B cell (primary cell): ENCODE measurements around the gene ETV6. TPM values are rescaled to one million over a fixed set of nuclear protein-coding genes. Genes with fewer than 3 reads are reported as not detected.

ENCODE experiments used
- ATAC-seq: fragments of 200-7000 bp; cut with Tn5 transposase; one replicate; pipeline ENCODE4 v1.10.0; 2021; ENCODE audit warnings: low read depth, mild to moderate bottlenecking, moderate number of reproducible peaks, moderate library complexity
- CTCF ChIA-PET: fragments of 350-600 bp; sonication (Branson Sonifier 250); formaldehyde crosslinking; loops from one replicate; lab custom pipeline; 2021; ENCODE audit warnings: antibody characterized with exemption, inconsistent platforms; lab: Charles Lee
- POLR2A ChIA-PET: fragments of 350-600 bp; sonication (Branson Sonifier 250); formaldehyde crosslinking; loops from one replicate; lab custom pipeline; 2021; ENCODE audit warnings: antibody characterized with exemption; lab: Charles Lee
- DNase-seq: peaks from one replicate; pipeline ENCODE4 v3.0.0; 2013
- H2AFZ ChIP-seq: 2 replicates; pipeline ENCODE4 v1.6.1; 2012; ENCODE audit warnings: mild to moderate bottlenecking, low read depth, low read length; ENCODE audit not compliant: insufficient read depth, poor library complexity, severe bottlenecking
- H3K27ac ChIP-seq, 2 donors: 1 replicate in 1 of 2; 2 replicates in 1 of 2; pipeline ENCODE4 v1.5.1; 2012 to 2013; ENCODE audit warnings: low read length in 2 of 2, mild to moderate bottlenecking in 2 of 2, moderate library complexity in 1 of 2
- H3K27me3 ChIP-seq, 4 experiments: fragments of 200-600 bp in 1 of 4; sonication (generic) in 1 of 4; replicated peaks in 1 of 4; 1 replicate in 2 of 4; 2 replicates in 2 of 4; pipeline versions ENCODE4 v1.6.1 to v1.7.0; 2013 to 2016; ENCODE audit warnings: low read length in 3 of 4, mild to moderate bottlenecking in 2 of 4, mixed read lengths in 1 of 4, moderate library complexity in 1 of 4; ENCODE audit not compliant: insufficient read depth in 4 of 4, control insufficient read depth in 3 of 4; ENCODE audit errors: control extremely low read depth in 1 of 4
- H3K36me3 ChIP-seq, 2 experiments: replicated peaks in 1 of 2; 1 replicate in 1 of 2; 2 replicates in 1 of 2; pipeline versions ENCODE4 v1.6.1 to v1.7.1; 2013; ENCODE audit warnings: low read length in 1 of 2; ENCODE audit not compliant: insufficient read depth in 2 of 2, control insufficient read depth in 1 of 2; ENCODE audit errors: control extremely low read depth in 1 of 2, extremely low read depth in 1 of 2
- H3K4me1 ChIP-seq, 2 donors: fragments of 200-600 bp in 1 of 2; sonication (generic) in 1 of 2; 1 replicate in 1 of 2; 2 replicates in 1 of 2; pipeline versions ENCODE4 v1.5.1 to v1.6.1; 2013 to 2017; ENCODE audit warnings: low read length in 2 of 2; ENCODE audit not compliant: control insufficient read depth in 2 of 2, insufficient read depth in 2 of 2
- H3K4me2 ChIP-seq: replicated peaks from 2 replicates; pipeline ENCODE3; 2012; ENCODE audit warnings: mild to moderate bottlenecking, low read depth, low read length; ENCODE audit not compliant: poor library complexity, severe bottlenecking
- H3K4me3 ChIP-seq, 5 experiments: fragments of 200-600 bp in 1 of 5; sonication (generic) in 1 of 5; 1 replicate in 3 of 5; 2 replicates in 2 of 5; pipeline versions ENCODE4 v1.5.1 to v1.7.0; 2011 to 2016; ENCODE audit warnings: low read length in 4 of 5, mild to moderate bottlenecking in 4 of 5, low read depth in 2 of 5, control low read depth in 1 of 5, moderate library complexity in 1 of 5; ENCODE audit not compliant: insufficient read depth in 1 of 5; ENCODE audit errors: control extremely low read depth in 1 of 5, extremely low read depth in 1 of 5
- H3K79me2 ChIP-seq: fragments of 200-600 bp; sonication (generic); one replicate; pipeline ENCODE4 v1.6.0; 2016; ENCODE audit warnings: low read length; ENCODE audit not compliant: control insufficient read depth, insufficient read depth
- H3K9ac ChIP-seq: fragments of 200-600 bp; sonication (generic); 2 replicates; pipeline ENCODE4 v1.6.1; 2017; ENCODE audit warnings: mild to moderate bottlenecking, low read length, moderate library complexity
- H3K9me3 ChIP-seq, 3 donors: one replicate each; pipeline versions ENCODE4 v1.6.1 to v1.7.1; 2013; ENCODE audit warnings: low read length in 2 of 3; ENCODE audit not compliant: control insufficient read depth in 2 of 3, insufficient read depth in 1 of 3; ENCODE audit errors: control extremely low read depth in 1 of 3
- H4K20me1 ChIP-seq: 2 replicates; pipeline ENCODE4 v1.6.0; 2012; ENCODE audit warnings: mild to moderate bottlenecking, low read length; ENCODE audit not compliant: insufficient read depth, control insufficient read depth, poor library complexity, severe bottlenecking
- H3K27ac Mint-ChIP-seq: one replicate; pipeline ENCODE4 v1.8.0; 2021; ENCODE audit warnings: mixed read lengths
- H3K27me3 Mint-ChIP-seq: one replicate; pipeline ENCODE4 v1.8.0; 2021; ENCODE audit warnings: mixed read lengths
- H3K4me1 Mint-ChIP-seq: one replicate; pipeline ENCODE4 v1.8.0; 2021; ENCODE audit warnings: mixed read lengths
- H3K4me3 Mint-ChIP-seq: one replicate; pipeline ENCODE4 v1.8.0; 2021; ENCODE audit warnings: mixed read lengths
- H3K9me3 Mint-ChIP-seq: one replicate; pipeline ENCODE4 v1.8.0; 2022; ENCODE audit warnings: mixed read lengths; ENCODE audit not compliant: insufficient read depth
- CTCF ChIP-seq: fragments of 200-600 bp; IDR thresholded peaks from one replicate; pipeline ENCODE4 v1.8.0; 2022; ENCODE audit warnings: antibody characterized with exemption, mild to moderate bottlenecking
- EZH2 ChIP-seq: IDR thresholded peaks from 2 replicates; pipeline ENCODE4 v1.6.1; 2012; ENCODE audit warnings: borderline replicate concordance, low read depth, mild to moderate bottlenecking, moderate library complexity, low read length; ENCODE audit not compliant: insufficient read depth, poor library complexity, severe bottlenecking
- WGBS: methylation state at CpG from one replicate; pipeline ENCODE4 v1.1.5; 2013; ENCODE audit warnings: missing lambda C conversion rate; ENCODE audit not compliant: insufficient coverage; 5-methylcytosine and 5-hydroxymethylcytosine counted together
- intact Hi-C: fragments of 100-400 bp; cut with micrococcal nuclease; formaldehyde crosslinking; loops from one replicate; pipeline ENCODE4 v1.10.0; 2022
- polyA plus RNA-seq: library from polyadenylated mRNA; depleted of rRNA; stranded (reverse); fragments of >200 nt; gene quantifications from 2 replicates; pipeline ENCODE4 v1.2.3, GENCODE V29; 2012
- total RNA-seq, 2 donors: library from RNA; stranded (reverse); fragments of 120-200 nt in 1 of 2; gene quantifications; 1 replicate in 1 of 2; 2 replicates in 1 of 2; pipeline versions ENCODE4 v1.2.3 to v1.2.4, GENCODE V29; 2013 to 2022

The ETV6 gene
- total and polyA plus RNA-seq, 2 donors (not counting 1 experiment from before 2014, with no cell fraction given): 17.4 to 123 TPM

GRCh38 chr12:11861155-11861863 is 211.8 kb downstream of the ETV6 start:
- Histone ChIP-seq H4K20me1 (no peaks in the 10 kb centered on the region), H3K27me3 (no peaks in the 10 kb centered on the region), H3K9me3 (peaks cover 0 to 6% (median 5%) of the 10 kb centered on the region in 3 donors), H3K27ac (no peak overlapping the region), H3K36me3 (peaks cover 15 to 38% of the 10 kb centered on the region in 2 experiments), H3K4me3 (no peak overlapping the region), H3K79me2 (peaks cover 10% of the 10 kb centered on the region), H3K4me2 (no peak overlapping the region), H3K4me1 (peaks cover 0 to under 1% of the 10 kb centered on the region in 2 donors), H2AFZ (no peak overlapping the region), H3K9ac (no peak overlapping the region)
- TF ChIP-seq EZH2: no peak
- TF ChIP-seq CTCF: no peak
- H3K4me3 Mint-ChIP-seq: no peak overlapping the region
- ChIA-PET CTCF (no interaction called here), POLR2A (no interaction called here)
- intact Hi-C loops: no loop called here
- DNase-seq: no peak
- H3K9me3 Mint-ChIP-seq: peaks cover 2% of the 10 kb centered on the region
- peaks cover 10% of the 10 kb centered on the region for H3K4me1 Mint-ChIP-seq
- ATAC-seq: no peak
- no peaks in the 10 kb centered on the region for H3K27me3 Mint-ChIP-seq
- WGBS: 98% methylated on average over 4 of the region's 5 CpGs
- peak overlapping the region; percentile 7 for H3K27ac Mint-ChIP-seq

GRCh38 chr12:11861864-11862600 is 212.6 kb downstream of the ETV6 start:
- H3K36me3 ChIP-seq: peaks cover 15 to 38% of the 10 kb centered on the region in 2 experiments
- peaks cover 10% of the 10 kb centered on the region for H3K79me2 ChIP-seq
- Mint-ChIP-seq H3K4me1 (peaks cover 5% of the 10 kb centered on the region), H3K4me3 (no peak overlapping the region), H3K27ac (no peak overlapping the region), H3K9me3 (peaks cover 5% of the 10 kb centered on the region), H3K27me3 (no peaks in the 10 kb centered on the region)
- no peaks in the 10 kb centered on the region for H3K27me3 ChIP-seq
- H3K4me3 ChIP-seq: no peak overlapping the region
- H3K9me3 ChIP-seq: peaks cover 0 to 10% (median 5%) of the 10 kb centered on the region in 3 donors
- H3K4me2 ChIP-seq: no peak overlapping the region
- CTCF ChIA-PET: no interaction called here
- DNase-seq (no peak), ATAC-seq (no peak)
- 94% methylated on average over 2 of the region's 7 CpGs for WGBS
- intact Hi-C loops: no loop called here
- POLR2A ChIA-PET: no interaction called here
- no peak overlapping the region for H2AFZ ChIP-seq
- no peak overlapping the region for H3K9ac ChIP-seq
- no peaks in the 10 kb centered on the region for H4K20me1 ChIP-seq
- no peaks in the 10 kb centered on the region for H3K4me1 ChIP-seq
- TF ChIP-seq EZH2 (no peak), CTCF (no peak)
- no peak overlapping the region for H3K27ac ChIP-seq
